Measurements from ENCODE around the gene MPHOSPH9.

The MPHOSPH9 gene

DNA sequence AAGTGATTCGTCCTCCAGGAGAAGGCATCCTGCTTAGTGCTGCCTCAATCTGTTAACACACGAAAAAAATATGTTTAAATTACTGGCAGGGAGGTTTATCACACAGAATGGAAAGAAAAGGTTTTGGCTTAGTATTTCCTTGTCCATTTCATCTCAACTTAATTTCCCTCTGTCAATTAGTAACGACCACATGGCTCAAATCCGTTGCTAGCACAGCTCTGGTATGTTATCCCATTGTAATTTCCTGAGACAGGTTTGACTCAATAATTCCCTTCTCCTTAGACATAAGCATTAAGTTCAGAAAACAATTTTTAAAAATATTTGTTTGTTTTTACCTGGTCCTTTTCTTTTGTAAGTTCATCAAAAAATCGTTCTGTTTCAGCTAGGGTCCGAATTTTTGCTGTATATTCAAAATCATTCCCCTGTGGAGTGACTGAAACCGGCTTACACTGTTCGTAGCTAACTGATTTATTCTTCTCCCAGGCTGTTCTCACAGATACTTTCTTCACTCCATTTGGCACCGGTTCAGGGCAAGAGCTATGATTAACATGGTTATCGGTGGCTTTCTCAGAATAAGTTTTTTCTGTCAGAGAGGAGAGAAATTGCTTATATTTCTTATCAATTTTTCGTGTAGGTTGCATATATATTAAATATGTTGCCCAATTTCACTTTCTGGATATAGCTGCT, 72.0 kb downstream of the MPHOSPH9 start:
- peaks cover 35% of the 10 kb centered on the region for H3K36me3 Mint-ChIP-seq (ENCODE audit: low read depth)
- no peaks in the 10 kb centered on the region for H3K4me1 Mint-ChIP-seq
- H3K27me3 Mint-ChIP-seq: no peaks in the 10 kb centered on the region
- no peak overlapping the region for H3K27ac Mint-ChIP-seq
- no peaks in the 10 kb centered on the region for H3K9me3 Mint-ChIP-seq
- ATAC-seq (no peak), DNase-seq (no peak)
- H3K4me3 Mint-ChIP-seq: no peak overlapping the region

DNA sequence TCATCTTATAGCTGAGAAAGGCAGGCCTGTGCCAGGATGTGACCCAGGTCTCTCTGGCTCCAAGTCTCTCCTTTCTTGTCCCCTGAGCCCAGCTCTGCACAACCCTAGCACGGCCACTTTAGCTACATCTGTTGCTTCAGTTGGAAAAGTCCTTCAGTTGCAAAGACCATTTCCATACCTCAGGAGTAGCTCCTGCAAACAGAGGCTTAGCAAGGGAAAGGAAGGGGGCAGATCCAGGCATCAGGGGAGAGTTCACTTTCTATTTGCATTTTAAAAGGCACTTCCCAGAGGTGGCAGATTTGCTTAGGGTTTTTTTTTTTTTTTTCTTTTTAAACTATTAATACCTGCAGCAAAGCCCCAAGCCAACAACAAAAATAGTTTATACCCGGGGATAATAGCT, 79.0 kb downstream of the MPHOSPH9 start:
- DNase-seq: no peak
- H3K27me3 Mint-ChIP-seq: no peaks in the 10 kb centered on the region
- no peaks in the 10 kb centered on the region for H3K9me3 Mint-ChIP-seq
- H3K4me1 Mint-ChIP-seq: peaks cover 24% of the 10 kb centered on the region
- H3K27ac Mint-ChIP-seq: no peak overlapping the region
- H3K36me3 Mint-ChIP-seq (ENCODE audit: low read depth): peaks cover 28% of the 10 kb centered on the region
- H3K4me3 Mint-ChIP-seq: no peak overlapping the region
- no peak for ATAC-seq

DNA sequence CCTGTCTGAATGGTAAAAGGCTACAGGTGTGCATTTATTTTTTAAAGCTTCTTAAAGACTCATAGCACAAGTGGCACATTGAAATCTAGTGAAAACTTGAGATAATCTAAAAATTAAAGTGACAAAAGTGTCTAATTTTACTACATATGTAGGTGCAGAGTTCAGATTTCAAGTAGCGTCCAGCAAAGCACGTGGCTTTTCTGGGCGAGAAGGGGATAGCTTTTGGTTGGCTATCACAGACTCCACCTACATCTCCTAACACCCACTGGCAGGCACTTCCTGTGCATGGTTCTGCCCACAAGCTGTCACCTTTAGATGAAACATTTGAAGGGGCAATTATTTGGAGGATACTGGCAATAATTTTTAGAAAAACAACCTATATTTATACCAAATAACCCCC, 80.1 kb downstream of the MPHOSPH9 start:
- H3K27ac Mint-ChIP-seq: no peak overlapping the region
- H3K4me3 Mint-ChIP-seq: no peak overlapping the region
- H3K9me3 Mint-ChIP-seq: no peaks in the 10 kb centered on the region
- no peaks in the 10 kb centered on the region for H3K27me3 Mint-ChIP-seq
- no peak for DNase-seq
- H3K4me1 Mint-ChIP-seq: peaks cover 34% of the 10 kb centered on the region
- no peak for ATAC-seq
- peaks cover 28% of the 10 kb centered on the region for H3K36me3 Mint-ChIP-seq (ENCODE audit: low read depth)

DNA sequence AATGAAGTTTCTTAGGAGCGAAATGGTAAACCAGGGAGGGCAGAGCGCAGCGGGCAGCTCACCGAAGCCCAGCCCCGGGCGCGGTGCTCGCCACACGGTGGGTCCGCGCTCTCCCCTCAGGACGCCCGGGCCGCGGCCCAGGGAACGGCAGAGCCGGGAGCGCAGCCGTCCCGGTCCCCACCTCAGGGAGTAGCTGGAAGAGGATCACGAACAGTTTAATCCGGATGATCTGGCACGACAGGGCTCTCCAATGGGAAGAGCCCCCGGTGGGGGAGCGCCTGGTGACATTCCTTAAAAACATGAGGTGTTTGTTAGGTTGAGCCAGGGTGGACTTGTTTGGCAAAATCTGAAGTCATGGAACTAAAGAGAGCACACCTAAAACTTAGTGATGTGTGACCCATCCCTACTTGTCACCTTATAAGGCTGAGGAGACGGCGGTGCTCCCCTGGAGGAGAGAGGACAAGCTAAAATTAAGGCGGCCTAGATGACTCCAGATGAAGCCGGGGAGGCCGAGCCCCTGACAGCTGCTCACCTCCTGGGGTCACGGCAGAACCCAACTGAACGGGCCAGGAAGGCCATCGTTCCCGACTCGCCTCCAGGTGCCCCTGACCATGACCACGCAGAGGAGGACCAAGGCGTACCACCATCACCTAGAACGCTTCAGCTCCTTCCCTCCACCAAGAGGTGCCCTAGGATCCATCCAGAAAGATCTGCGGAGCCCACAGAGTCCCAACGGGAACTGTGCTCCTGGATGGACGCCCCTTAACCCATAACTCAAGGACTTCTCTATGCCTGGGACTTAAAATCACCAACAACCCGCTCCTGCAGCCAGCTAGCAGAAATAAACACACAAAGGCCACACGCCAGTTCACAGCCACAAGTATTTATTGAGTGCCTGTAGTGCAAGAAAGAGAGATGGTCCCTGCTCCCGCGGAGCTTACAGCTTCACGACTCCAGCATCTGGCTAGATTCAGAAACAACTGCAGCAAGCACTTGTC, 81.2 kb downstream of the MPHOSPH9 start:
- Mint-ChIP-seq H3K27me3 (no peaks in the 10 kb centered on the region), H3K4me3 (peak overlapping the region; percentile 78), H3K9me3 (no peaks in the 10 kb centered on the region), H3K27ac (peak overlapping the region; percentile 78), H3K4me1 (peaks cover 36% of the 10 kb centered on the region), H3K36me3 (ENCODE audit: low read depth) (peaks cover 24% of the 10 kb centered on the region)
- DNase-seq (no peak), ATAC-seq (peak; percentile 6)

DNA sequence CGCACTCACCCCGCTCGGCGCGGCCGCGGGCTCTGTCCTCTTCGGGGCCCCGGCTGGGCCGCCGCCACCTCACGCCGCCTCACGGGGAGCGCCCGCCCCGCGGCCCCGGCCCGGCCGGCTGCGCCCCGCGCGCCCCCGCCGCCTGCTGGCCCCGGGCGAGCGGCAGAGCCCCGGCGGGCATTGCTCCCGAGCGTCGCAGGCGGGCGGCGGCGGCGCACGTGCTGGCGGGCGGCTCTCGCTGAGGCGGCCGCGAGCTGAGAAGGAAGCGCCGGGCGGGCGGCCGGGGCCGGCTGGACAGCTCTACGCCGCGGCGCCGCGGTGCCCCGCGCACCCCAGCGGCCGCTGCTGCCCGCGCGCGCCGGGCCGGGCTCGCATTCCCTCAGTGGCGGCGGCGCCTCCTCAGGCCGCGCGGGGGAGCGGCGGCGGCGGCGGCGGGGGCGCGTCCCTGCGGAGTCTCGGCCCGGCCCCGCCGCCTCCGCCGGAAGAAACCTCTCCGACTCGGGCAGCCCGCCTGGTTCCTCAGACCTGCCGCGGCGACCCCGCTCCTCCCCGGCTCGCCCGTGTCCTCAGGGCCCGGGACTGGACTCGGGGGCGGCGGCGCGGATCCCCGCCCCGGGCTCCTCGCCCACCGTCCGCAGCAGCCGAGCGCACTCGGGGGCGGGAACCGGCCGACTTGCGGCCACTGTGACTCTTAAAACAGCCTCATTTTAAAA, 82.0 kb downstream of the MPHOSPH9 start, which contains the start of gene PITPNM2:
TSS of gene PITPNM2 (minus strand) at position 347 of the 713 bp plus-strand sequence. CDS start 116,500 bp downstream, outside the sequence.
- no peaks in the 10 kb centered on the region for H3K27me3 Mint-ChIP-seq
- DNase-seq (peak; percentile 66), ATAC-seq (peak; percentile 75)
- peaks cover 24% of the 10 kb centered on the region for H3K36me3 Mint-ChIP-seq (ENCODE audit: low read depth)
- H3K4me3 Mint-ChIP-seq: peak within 1 kb of the TSS; percentile 78
- peak within 1 kb of the TSS; percentile 78 for H3K27ac Mint-ChIP-seq
- H3K9me3 Mint-ChIP-seq: no peaks in the 10 kb centered on the region
- H3K4me1 Mint-ChIP-seq: peaks cover 36% of the 10 kb centered on the region

DNA sequence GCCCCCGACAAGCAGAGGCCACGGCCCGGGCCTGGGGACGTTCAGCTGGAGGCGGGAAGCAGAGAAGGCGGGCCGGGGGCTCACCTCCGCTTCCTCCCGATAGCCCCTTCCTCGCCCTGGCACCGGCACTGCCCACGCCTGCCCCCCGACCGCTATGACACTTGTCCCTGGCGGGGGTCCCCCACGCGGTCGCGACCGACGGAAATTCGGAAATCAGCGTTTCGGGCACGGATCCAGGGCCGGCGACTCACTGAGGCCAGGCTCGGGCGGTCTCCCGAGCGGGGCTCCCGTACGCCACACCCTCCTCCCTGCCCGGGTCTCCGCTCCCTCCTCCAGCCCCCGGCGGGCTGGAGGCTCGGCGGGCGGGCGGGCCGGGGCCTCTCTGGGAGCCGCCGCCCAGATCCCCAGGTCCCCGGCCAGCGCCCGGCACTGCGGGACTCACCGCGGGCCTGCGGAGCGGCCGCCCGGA, 82.6 kb downstream of the MPHOSPH9 start:
- peaks cover 25% of the 10 kb centered on the region for H3K36me3 Mint-ChIP-seq (ENCODE audit: low read depth)
- H3K27me3 Mint-ChIP-seq: no peaks in the 10 kb centered on the region
- peaks cover 36% of the 10 kb centered on the region for H3K4me1 Mint-ChIP-seq
- no peaks in the 10 kb centered on the region for H3K9me3 Mint-ChIP-seq
- ATAC-seq (peak; percentile 48), DNase-seq (peak; percentile 54)
- peak overlapping the region; percentile 52 for H3K27ac Mint-ChIP-seq
- H3K4me3 Mint-ChIP-seq: peak overlapping the region; percentile 77

DNA sequence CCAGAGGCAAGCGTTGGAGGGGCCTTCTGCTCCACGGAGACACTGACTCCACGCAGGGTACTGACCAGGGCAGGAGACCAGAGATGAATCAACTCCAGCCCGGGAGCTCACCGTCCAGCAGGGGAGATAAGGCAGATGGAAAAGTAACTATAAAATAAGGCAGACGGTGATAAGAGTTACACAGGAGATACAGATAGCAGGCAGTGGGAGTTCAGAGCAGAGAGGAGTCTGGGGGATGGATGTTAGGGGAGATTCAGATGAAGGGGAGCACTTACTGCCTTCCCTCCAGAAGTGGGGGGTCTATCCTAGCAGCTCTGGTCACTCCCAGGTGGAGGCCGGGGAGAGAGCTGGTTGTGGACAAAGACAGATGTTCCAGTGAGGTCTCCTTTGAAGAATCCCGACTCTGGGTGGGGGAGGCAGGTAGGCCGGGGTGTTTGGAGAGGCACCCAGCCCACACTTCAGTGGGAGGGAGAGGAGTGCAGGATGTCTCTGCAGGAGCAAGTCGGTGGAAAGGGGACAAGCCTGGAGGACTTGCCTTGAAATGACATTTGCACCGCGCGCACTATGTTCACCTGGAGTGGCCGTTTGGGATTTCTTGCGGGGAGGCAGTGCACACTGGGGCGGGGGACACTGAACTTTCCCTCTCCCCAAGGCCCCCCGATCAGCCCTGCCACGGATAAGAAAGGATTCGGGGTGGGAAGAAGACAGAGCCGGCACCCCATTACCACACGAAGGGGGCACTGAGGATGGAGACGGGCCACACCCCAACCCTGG, 83.3 kb downstream of the MPHOSPH9 start:
- Mint-ChIP-seq H3K27ac (peak overlapping the region; percentile 52), H3K36me3 (ENCODE audit: low read depth) (peaks cover 25% of the 10 kb centered on the region), H3K9me3 (no peaks in the 10 kb centered on the region), H3K27me3 (no peaks in the 10 kb centered on the region), H3K4me1 (peaks cover 36% of the 10 kb centered on the region), H3K4me3 (peak overlapping the region; percentile 77)
- no peak for DNase-seq
- ATAC-seq: no peak

DNA sequence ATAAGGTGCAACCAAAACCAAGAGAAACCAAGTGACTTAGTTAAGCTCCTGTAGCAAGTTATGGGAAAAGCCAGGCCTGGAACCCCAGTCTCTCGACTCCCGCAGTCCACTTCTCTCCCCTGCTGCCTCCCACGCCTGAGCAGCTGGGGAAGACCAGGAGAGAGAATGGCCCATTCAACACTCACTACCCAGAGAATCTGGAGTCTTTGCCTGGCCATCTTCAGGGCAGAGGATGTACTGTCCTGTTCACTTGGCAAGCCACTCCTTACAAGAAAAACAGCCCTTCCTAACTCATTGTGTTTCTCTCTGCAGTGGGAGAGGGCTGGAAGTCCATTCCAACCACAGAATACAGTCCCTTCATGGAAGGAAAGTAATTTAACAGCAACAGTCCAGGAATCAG, 83.9 kb downstream of the MPHOSPH9 start:
- H3K9me3 Mint-ChIP-seq: no peaks in the 10 kb centered on the region
- ATAC-seq: no peak
- peaks cover 22% of the 10 kb centered on the region for H3K36me3 Mint-ChIP-seq (ENCODE audit: low read depth)
- peak overlapping the region; percentile 77 for H3K4me3 Mint-ChIP-seq
- peak overlapping the region; percentile 52 for H3K27ac Mint-ChIP-seq
- no peak for DNase-seq
- H3K27me3 Mint-ChIP-seq: no peaks in the 10 kb centered on the region
- peaks cover 38% of the 10 kb centered on the region for H3K4me1 Mint-ChIP-seq

DNA sequence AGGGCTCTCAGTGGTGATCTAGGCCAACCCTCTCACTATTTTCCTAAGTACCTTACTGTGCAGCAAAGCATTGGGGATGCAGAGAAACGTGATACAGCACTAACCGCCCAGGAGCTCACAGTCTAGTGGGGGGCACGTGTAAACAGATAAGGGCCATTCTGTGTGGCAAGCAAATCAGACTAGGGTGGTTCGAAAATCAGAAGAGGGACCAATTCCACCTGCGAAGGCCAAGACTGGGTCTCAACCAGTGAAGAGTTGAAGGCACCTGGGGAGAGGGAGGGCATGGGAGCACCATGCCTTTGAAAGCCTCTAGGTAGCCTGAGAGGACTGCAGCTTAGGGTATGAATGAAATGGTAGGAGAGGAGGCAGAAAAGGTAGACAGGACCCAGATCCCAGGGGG, 84.3 kb downstream of the MPHOSPH9 start:
- Mint-ChIP-seq H3K4me1 (peaks cover 40% of the 10 kb centered on the region), H3K36me3 (ENCODE audit: low read depth) (peaks cover 19% of the 10 kb centered on the region), H3K27me3 (no peaks in the 10 kb centered on the region), H3K9me3 (no peaks in the 10 kb centered on the region), H3K4me3 (no peak overlapping the region), H3K27ac (no peak overlapping the region)
- ATAC-seq (no peak), DNase-seq (no peak)

DNA sequence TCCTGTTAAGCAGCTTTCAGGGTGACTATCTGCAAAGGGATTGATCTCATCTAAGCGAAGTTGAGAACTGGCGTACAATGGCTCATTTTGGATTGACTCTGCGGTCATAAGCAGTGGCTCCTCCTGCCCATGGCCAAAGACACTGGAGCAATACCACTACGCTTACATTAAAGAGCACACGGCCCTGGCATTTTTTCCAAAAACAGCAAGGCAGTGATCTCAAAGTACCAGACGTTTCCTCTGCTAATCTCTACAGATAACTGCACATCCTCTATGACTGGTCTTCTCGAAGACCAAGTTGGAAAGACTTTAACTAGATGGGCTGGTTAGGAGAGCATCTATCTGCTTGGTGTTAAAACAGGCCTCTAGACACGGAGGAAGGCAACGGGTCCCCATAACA, 84.7 kb downstream of the MPHOSPH9 start:
- Mint-ChIP-seq H3K27me3 (no peaks in the 10 kb centered on the region), H3K36me3 (ENCODE audit: low read depth) (peaks cover 16% of the 10 kb centered on the region), H3K27ac (no peak overlapping the region), H3K4me3 (no peak overlapping the region), H3K9me3 (no peaks in the 10 kb centered on the region), H3K4me1 (peaks cover 40% of the 10 kb centered on the region)
- DNase-seq (no peak), ATAC-seq (no peak)

DNA sequence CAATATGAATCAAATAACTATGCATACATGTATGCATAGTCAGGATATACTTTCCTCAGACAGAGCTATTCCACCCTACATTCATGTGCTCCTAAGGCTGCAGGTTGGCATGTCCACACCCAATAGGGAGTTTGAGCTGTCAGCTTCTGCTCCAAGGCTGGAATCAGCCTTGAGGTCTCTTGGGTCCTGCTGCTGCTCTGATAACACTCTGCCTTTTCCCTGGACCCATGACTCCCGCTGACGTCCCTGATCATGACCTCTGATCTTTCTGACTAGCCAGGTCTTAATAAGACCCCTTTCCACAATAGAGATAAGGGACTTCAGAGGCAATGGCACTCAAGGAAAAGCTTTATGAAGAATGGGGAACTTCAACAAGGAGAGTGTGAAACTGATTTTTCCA, 87.7 kb downstream of the MPHOSPH9 start:
- Mint-ChIP-seq H3K27me3 (no peaks in the 10 kb centered on the region), H3K36me3 (ENCODE audit: low read depth) (peaks cover 6% of the 10 kb centered on the region), H3K9me3 (no peaks in the 10 kb centered on the region), H3K27ac (no peak overlapping the region), H3K4me3 (no peak overlapping the region), H3K4me1 (peaks cover 48% of the 10 kb centered on the region)
- no peak for ATAC-seq
- DNase-seq: no peak

DNA sequence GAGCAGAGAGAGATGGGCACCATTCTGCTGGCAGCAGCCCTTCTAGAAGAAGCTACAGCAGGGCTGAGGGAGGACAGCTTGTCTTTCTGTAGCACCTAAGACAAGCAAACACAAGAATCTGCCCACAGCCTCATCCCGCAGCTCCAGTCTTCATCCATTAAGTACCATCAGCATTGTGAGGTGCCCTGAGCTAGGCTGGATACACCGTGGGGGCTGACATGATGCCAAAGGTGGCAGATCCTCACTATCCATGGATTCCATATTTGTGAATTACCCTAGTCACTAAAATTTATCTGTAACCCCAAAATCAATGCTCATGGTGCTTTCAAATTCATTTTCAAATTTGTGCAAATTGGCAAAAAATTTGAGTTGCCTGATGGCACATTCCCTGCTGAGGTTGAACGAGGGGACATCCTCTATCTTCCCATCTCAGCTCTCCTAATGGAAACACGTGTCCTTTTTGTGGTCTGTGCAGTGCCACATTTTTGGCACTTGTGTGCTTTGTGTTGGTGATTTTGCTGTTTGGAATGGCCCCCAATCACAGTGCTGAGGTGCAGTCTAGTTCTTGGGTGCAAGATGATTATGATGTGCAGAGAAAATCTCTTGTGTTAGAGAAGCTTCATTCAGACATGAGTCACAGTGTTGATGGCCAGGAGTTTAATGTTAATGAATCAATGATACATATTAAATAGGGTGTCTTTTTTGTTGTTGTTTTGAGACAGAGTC, 89.0 kb downstream of the MPHOSPH9 start:
- Mint-ChIP-seq H3K4me1 (peaks cover 47% of the 10 kb centered on the region), H3K27me3 (no peaks in the 10 kb centered on the region), H3K9me3 (no peaks in the 10 kb centered on the region), H3K27ac (no peak overlapping the region), H3K4me3 (no peak overlapping the region), H3K36me3 (ENCODE audit: low read depth) (peaks cover 1% of the 10 kb centered on the region)
- ATAC-seq (no peak), DNase-seq (no peak)

Data from activated naive CD8-positive, alpha-beta T cell treated with anti-CD3 and anti-CD28 coated beads, Interleukin-2, amount 50 U/mL, for 24 hours (primary cell).